GM13977 (cell line): Measurements from ENCODE around the gene GPN3.
"Not testable (repeated sequence)": the region's sequence is repeated elsewhere in the genome, so short reads cannot be mapped to it uniquely, and the experiment has no call there.

ENCODE experiments used
- DNase-seq: peaks from one replicate; pipeline ENCODE4 v3.0.0; 2012; ENCODE audit warnings: low spot score
- in situ Hi-C: fragments of 300-500 bp; cut with MboI; formaldehyde crosslinking; loops from one replicate; pipeline ENCODE4 v1.12.0; 2022; ENCODE audit warnings: low sequenced_read_pairs, low pct_unique_long_range_greater_than_20kb, mixed read lengths, inconsistent platforms; ENCODE audit not compliant: unreplicated experiment
- TF ChIP-seq, protein P1 (sequence below): IDR thresholded peaks from 2 replicates; pipeline ENCODE4 v1.5.1; 2012; ENCODE audit warnings: mild to moderate bottlenecking, control low read depth; ENCODE audit not compliant: insufficient read depth; ENCODE audit errors: extremely low read depth, missing control alignments

The GPN3 gene

DNA sequence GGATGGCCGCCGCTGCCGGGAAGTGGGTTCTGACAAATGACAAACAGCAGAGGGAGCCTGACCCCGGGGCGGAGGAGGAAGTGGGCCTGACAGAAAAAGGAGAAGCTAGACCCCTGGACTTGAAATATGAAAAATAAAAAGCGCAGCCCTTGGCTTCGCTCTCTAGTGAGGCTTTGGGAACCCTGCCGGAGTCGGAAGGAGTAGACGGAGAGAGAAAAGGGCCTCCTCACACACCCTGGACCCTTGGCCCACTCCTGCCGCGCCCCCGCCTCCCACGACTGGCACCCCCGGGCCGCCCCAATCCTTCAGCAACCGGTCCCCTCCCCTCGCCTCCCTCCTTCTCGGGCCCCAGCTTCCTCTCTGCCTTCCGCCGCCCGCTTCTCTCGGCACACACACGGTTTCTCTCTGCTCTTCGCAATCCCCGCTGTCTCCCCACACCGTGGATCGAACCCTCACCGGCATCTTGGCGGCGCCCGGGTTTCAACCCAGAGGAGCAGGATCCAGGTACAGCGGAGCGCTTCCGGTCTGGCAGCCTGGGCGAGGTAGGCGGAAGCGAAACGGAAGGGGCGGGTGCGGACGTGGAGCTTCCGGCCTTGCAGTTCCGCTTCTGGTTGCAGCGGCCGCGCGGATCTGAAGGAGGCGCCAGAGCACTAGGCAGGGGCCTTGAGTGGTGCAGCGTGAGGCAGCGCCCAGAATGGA is 18.1 kb downstream of the GPN3 start, which contains the start of gene ARPC3:
Gene ARPC3, minus strand, starts transcription at position 539 of the 699 bp plus-strand sequence. Its CDS starts 77 bp downstream, at position 462.
- TF ChIP-seq, protein P1, sequence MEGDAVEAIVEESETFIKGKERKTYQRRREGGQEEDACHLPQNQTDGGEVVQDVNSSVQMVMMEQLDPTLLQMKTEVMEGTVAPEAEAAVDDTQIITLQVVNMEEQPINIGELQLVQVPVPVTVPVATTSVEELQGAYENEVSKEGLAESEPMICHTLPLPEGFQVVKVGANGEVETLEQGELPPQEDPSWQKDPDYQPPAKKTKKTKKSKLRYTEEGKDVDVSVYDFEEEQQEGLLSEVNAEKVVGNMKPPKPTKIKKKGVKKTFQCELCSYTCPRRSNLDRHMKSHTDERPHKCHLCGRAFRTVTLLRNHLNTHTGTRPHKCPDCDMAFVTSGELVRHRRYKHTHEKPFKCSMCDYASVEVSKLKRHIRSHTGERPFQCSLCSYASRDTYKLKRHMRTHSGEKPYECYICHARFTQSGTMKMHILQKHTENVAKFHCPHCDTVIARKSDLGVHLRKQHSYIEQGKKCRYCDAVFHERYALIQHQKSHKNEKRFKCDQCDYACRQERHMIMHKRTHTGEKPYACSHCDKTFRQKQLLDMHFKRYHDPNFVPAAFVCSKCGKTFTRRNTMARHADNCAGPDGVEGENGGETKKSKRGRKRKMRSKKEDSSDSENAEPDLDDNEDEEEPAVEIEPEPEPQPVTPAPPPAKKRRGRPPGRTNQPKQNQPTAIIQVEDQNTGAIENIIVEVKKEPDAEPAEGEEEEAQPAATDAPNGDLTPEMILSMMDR = peak; percentile 97
- in situ Hi-C loops = loop anchor here (10.0 kb wide), 1 partner anchor 375 kb away; no protein-coding TSS in a partner anchor
- peak; percentile 87 for DNase-seq

DNA sequence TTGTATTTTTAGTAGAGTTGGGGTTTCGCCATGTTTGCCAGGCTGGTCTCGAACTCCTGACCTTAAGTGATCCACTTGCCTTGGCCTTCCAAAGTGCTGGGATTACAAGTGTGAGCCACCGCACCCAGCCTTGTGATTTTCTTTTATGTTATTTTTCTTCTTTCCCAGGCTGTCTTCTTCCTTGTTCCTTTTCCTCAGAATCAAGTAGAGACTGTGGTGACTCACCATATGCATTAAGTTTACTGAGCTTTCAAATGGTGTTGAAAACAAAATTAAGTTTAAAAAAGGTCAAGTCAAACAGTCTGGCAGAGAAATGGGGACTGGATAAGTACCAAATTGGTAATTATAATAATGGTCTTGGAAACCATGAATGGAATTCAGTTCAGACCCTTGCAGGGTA is 23.6 kb downstream of the GPN3 start:
- DNase-seq = no peak
- TF ChIP-seq, protein P1 = no peak
- in situ Hi-C loops = no loop called here

DNA sequence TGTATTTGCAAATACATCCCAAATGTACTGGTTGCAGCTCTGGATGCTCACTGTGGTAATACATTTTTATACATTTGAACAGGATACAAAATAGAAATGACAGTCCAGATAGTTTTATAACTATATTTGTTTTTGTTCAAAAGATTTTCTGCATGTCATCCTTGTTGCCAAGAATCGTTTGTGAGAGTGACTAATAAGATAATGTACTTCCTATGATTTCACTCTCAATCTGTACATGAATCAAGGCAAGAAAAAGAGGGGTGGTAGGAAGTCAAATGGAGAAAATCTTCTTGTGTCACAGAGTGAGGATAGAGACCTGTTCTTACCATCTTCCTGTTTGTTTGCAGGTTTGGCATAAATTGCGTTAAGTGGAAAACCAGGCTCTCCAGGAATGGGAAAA is 31.8 kb downstream of the GPN3 start:
- TF ChIP-seq, protein P1 = no peak
- in situ Hi-C loops = no loop called here
- DNase-seq = no peak

DNA sequence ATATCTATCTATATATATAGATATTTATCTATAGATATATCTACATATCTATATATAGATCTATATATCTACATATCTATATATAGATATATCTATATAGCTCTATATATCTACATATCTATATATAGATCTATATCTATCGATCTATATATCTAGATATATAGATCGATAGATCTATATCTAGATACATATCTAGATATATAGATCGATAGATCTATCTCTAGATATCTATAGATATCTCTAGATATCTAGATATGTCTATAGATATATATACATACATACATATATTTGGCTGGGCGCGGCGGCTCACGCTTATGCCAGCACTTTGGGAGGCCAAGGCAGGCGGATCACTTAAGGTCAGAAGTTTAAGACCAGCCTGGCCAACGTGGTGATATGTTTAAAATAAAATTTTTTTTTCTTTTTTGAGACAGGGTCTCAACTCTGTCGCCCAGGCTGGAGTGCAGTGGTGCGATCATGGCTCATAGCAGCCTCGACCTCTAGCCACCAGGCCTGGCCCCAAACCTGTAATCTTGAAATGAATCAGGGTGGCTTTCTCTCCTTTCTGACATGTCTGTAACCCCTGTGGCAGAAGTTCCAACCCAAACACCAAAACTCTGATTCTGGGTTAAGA is 36.0 kb downstream of the GPN3 start:
- TF ChIP-seq, protein P1 = no peak
- in situ Hi-C loops = no loop called here
- DNase-seq = no peak

DNA sequence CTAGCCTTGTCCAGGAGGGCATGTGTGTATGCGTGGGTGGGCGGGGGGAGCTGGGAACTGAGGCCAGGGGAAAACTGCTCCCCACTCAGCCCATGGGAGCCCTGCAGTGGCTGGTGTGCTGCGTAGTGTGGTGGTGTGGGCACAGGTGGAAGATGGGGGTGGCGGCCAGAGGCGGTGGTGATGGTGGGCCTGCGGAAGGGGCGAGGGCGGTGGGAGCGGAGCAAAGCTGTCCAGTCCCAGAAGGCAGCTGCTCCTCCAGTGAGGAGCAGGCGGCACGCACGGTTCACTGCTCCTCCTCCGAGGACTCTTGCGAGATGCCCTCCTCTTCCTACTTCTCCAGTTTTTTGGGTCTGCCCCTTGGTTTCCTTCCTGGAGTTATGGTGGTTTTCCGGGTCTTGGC is 38.4 kb downstream of the GPN3 start:
- DNase-seq = not testable (repeated sequence)
- in situ Hi-C loops = loop anchor here (10.0 kb wide), 1 partner anchor 325 kb away; no protein-coding TSS in a partner anchor

DNA sequence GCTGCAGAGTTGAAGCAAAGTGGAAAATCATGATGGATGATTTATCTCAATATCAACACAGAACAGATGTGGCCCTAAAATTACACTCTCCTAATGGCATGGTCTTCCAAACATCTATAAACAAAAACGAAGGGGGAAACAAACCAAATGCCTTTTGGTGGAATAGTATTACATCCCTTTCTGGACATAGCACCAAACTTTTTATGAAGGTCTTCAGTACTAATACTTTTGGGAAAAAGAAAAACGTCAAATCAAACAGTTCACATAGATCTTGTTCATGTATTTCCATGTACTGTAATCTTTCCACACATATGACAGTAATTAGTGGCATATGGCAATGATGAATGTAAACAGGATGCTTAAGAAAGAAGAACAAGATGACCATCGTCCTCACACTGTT is 41.7 kb downstream of the GPN3 start:
- in situ Hi-C loops = loop anchor here (10.0 kb wide), 1 partner anchor 322 kb away; no protein-coding TSS in a partner anchor
- DNase-seq = no peak
- TF ChIP-seq, protein P1 = no peak

DNA sequence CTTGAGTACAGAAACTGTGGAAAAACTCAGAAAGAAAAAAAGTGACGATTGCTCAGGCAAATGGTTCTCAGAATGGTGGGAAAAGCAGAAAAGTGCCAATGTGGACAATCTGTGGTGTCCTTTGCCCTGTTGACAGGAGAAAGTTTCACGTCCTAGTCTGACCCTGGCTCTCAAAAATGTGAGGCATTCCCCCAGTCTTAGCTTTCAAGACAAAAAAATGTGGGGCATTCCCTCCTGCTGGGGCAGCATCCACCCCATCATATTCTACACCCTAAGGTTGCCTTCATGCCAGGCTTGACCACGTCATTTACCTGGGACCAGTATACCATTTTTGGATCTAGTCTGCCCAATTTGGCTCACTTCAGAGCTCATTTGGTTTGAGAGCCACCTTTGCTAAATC is 43.8 kb downstream of the GPN3 start:
- TF ChIP-seq, protein P1 = no peak
- no peak for DNase-seq
- in situ Hi-C loops = loop anchor here (10.0 kb wide), 1 partner anchor 319 kb away; no protein-coding TSS in a partner anchor
